Stomach smooth muscle (tissue), 2 donors: Measurements from ENCODE around the gene TUBGCP2.
A peak's percentile ranks its signal among the peaks of the same experiment; 100 is the strongest.

Experiments
- H3K27ac ChIP-seq: one replicate; pipeline ENCODE4 v1.7.0; 2013; ENCODE audit warnings: mild to moderate bottlenecking, low read length, inconsistent platforms
- H3K27me3 ChIP-seq, 2 donors: one replicate each; pipeline ENCODE4 v1.7.0; 2013; ENCODE audit warnings: low read length in 2 of 2; ENCODE audit not compliant: insufficient read depth in 2 of 2, control insufficient read depth in 1 of 2
- H3K36me3 ChIP-seq, 2 donors: one replicate each; pipeline ENCODE4 v1.7.0; 2013; ENCODE audit warnings: low read length in 2 of 2; ENCODE audit not compliant: control insufficient read depth in 2 of 2, insufficient read depth in 2 of 2
- H3K4me1 ChIP-seq: one replicate; pipeline ENCODE4 v1.7.0; 2013; ENCODE audit warnings: low read length; ENCODE audit not compliant: control insufficient read depth, insufficient read depth
- H3K4me3 ChIP-seq, 2 donors: one replicate each; pipeline ENCODE4 v1.7.0; 2013; ENCODE audit warnings: low read length in 2 of 2
- H3K9ac ChIP-seq, 2 donors: one replicate each; pipeline ENCODE4 v1.7.0; 2013; ENCODE audit warnings: low read length in 2 of 2, mild to moderate bottlenecking in 1 of 2
- H3K9me3 ChIP-seq, 2 donors: one replicate each; pipeline ENCODE4 v1.7.0; 2013; ENCODE audit warnings: low read length in 2 of 2; ENCODE audit not compliant: control insufficient read depth in 2 of 2
- donor health status: healthy.
- donor health status: Pancreatic carcinoma.

The TUBGCP2 gene

DNA sequence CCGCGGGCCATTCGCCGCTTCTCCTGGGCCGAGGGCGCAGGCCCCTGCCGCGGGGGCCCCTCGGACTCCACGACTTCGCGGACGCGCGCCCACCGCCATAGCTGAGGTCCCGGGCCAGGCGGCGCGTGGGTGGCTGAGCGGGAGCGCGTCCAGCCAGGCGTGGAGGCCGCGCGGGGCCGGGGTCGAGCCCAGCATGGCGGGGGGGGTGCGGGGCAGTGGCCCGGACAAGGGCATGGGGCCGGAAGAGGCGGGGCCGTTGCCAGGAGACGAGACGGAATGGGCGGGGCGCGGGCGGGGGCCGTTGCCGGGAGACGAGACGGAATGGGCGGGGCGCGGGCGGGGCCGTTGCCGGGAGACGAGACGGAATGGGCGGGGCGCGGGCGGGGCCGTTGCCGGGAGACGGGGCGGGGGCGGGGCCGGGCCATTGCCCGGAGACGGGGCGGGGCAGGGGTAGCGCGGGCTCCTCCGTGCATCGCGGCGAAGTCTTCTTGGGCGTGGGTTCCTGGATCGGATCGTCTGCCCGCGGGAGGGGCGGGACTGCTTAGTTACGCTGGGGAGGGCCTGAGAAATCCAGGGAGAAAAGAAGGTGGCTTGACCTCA, 46.8 kb downstream of the TUBGCP2 start:
- H3K27ac ChIP-seq = peak overlapping the region; percentile 55
- H3K36me3 ChIP-seq = no peaks in the 10 kb centered on the region
- peak overlapping the region in 1 of 2 donors; percentile 11 for H3K9ac ChIP-seq
- no peaks in the 10 kb centered on the region for H3K27me3 ChIP-seq
- no peaks in the 10 kb centered on the region for H3K9me3 ChIP-seq
- peaks cover 31% of the 10 kb centered on the region for H3K4me1 ChIP-seq
- H3K4me3 ChIP-seq = peak overlapping the region; percentile 65 to 75

DNA sequence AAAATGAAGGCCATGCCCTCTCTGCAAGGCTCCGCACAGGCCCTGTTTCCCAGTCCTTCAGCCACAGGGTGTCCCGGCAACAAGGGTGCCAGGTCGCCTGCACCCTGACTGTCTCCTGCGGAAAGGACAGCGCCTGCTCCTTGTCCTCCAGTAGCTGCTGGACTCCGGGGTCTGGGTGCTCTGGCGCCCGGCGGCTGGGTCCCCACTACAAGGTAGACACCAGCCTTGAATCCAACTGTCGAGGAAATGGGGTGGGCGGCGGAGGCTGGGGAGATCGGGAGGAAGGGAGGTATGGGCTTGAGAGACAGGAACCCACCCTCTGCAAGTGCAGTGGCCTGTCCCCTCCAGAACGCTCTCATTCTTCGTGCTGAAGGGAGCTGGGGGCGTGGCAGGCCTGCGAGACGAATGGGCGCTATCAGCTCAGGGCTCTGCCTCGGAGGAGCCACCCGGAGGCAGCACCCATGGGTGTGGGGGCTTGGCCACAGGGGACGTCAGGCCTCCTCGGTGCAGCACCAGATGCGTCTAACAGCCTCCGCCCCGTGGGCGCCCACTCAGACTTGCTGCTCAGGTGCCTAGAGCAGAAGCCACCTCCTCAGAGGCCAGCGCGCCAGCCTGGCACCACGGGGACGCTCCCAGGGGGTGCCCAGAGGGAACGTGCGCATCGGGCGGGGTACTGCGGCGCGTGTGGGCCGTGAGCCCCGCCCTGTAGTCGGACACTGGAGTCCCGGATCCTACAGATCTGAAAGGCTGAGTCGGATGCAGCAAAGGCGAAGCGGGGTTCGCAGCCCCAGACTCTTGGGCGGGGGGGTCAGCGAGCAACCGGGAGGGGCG, 47.6 kb downstream of the TUBGCP2 start:
- H3K27me3 ChIP-seq = no peaks in the 10 kb centered on the region
- peak overlapping the region; percentile 55 for H3K27ac ChIP-seq
- no peaks in the 10 kb centered on the region for H3K9me3 ChIP-seq
- no peaks in the 10 kb centered on the region for H3K36me3 ChIP-seq
- H3K4me3 ChIP-seq = peak overlapping the region; percentile 65 to 75
- H3K9ac ChIP-seq = peak overlapping the region; percentile 11 to 58
- peaks cover 31% of the 10 kb centered on the region for H3K4me1 ChIP-seq

DNA sequence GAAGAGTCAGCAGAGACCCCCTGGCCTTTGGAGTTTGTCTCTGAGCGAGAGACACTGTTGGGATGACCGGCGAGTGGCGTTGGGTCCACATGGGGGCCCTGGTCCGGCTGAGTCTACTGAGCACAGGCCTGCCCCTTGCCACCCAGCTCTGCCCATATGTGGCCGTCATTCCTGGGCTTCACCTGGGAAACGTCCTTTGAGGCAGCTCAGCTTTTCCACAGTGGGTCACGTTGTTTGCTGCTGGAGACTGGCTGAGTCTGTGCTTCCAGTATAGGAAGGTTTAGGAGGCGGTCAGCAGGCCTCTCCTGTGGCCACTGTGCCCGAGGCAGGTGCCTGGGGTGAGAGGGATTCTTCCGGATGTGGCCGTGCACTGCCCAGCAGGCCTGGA, 49.1 kb downstream of the TUBGCP2 start:
- no peaks in the 10 kb centered on the region for H3K27me3 ChIP-seq
- H3K4me1 ChIP-seq = peaks cover 29% of the 10 kb centered on the region
- H3K4me3 ChIP-seq = no peak overlapping the region
- H3K9ac ChIP-seq = no peak overlapping the region
- H3K36me3 ChIP-seq = no peaks in the 10 kb centered on the region
- no peaks in the 10 kb centered on the region for H3K9me3 ChIP-seq
- no peak overlapping the region for H3K27ac ChIP-seq

DNA sequence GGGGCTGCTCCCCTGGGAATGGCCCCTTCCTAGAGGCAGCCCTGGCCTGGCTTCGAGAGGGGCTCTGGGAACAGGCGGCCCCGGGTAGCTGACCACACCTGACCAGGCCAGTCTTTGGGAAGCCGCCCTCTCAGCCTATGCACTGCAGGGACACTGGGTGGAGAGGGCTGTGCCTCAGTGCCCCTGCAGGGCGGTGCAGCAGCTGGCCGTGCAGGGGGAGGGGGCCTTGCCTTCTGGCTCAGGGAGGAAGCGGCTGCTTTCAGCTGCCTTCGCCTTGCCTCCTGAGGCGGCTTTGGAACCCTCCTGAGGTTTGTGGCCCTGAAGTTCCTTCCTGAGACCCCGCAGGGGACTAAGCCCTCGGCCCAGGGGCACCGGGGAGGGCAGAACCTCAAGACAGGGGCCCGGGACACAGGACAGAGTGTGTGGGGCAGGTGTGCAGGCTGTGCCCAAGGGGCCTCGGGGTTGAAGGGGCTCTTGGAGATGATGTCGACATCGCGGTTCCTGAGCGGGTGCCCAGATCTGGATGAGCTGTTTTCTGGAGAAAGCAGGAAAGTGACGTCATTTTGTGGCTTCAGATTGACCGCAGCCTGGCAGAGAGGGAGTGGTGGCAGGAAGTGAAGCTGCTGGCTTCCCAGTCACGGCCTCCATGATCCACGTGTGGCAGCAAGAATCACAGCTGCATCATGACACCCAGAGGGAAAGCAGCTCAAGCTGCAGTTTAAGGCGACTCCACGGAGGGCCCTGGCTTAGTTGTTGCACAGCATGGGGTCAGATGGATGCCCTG, 49.7 kb downstream of the TUBGCP2 start:
- peaks cover 29% of the 10 kb centered on the region for H3K4me1 ChIP-seq
- no peak overlapping the region for H3K4me3 ChIP-seq

DNA sequence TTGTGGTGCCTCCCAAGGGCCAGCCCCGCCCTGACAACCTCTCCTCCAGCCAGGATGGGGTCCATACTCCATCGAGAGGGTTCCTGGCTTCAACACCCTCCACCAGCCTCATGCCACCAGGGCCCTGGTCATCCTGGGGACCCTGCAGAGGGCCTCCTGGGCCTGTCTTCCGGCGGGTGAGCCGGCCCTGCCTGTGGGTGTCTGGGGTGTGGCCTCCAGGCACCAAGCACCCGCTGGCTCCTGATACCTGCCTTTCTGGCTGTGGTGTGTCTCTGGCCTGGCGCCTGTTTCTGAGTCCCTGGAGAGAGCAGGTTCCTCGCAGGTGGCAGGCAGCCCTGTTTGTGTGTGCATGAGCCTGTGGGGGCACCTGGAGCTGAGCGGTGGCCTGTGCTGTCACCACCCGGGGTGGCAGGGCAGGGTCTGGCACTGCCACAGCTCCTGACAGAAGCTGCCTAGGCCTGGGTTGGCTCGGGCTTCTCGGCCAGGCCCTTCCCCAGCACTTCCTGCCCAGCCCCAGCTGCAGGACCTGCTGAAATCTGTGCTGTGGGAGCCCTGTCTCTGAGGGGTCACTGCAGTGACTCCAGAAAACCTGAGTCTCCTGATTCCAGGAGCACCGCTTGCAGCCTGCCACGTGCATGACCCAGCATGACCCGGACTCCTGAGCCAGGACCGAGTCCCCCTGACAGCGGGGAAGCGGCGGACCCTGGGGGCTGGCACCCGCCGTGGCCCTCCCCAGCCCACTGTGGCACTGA, 50.4 kb downstream of the TUBGCP2 start:
- H3K27ac ChIP-seq = no peak overlapping the region
- no peaks in the 10 kb centered on the region for H3K36me3 ChIP-seq
- no peaks in the 10 kb centered on the region for H3K27me3 ChIP-seq
- H3K4me1 ChIP-seq = peaks cover 29% of the 10 kb centered on the region
- no peak overlapping the region for H3K4me3 ChIP-seq
- H3K9ac ChIP-seq = no peak overlapping the region
- no peaks in the 10 kb centered on the region for H3K9me3 ChIP-seq

More for the DNA sequence above, 49.7 kb downstream of the TUBGCP2 start:
- Histone ChIP-seq H3K27ac (no peak overlapping the region), H3K36me3 (no peaks in the 10 kb centered on the region), H3K9ac (no peak overlapping the region), H3K27me3 (no peaks in the 10 kb centered on the region), H3K9me3 (no peaks in the 10 kb centered on the region)

DNA sequence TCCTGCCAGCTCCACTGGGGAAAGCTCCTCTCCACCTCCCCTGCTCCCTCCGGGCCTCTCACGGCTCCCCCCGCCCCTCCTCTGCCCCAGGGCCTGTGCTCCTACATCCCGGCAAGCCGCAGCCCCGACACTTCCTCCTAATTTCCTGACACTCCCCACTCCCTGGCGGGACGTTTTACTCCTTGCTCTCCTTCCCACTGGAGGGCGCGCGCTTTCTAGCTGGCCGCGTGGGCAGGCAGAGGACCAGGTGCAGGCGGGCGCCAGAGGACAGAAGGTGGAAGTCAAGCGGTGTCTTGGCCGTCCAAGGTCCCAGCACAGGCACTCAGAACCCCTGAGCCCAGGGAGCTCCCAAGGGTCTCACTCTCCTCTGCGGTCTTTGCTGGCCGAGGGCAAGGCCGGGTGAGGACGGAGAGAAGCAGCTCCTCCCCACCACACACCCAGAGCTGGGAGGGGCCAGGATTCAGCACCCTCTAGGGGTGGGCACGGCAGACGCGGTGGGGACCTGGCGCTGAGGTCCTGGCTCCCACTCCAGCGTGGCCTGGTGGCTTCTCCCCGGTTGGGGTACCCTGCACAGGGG, 51.1 kb downstream of the TUBGCP2 start:
- Histone ChIP-seq H3K9ac (no peak overlapping the region), H3K4me3 (peak overlapping the region; percentile 8 to 40), H3K9me3 (no peaks in the 10 kb centered on the region), H3K36me3 (no peaks in the 10 kb centered on the region), H3K27me3 (no peaks in the 10 kb centered on the region), H3K4me1 (peaks cover 27% of the 10 kb centered on the region), H3K27ac (no peak overlapping the region)

DNA sequence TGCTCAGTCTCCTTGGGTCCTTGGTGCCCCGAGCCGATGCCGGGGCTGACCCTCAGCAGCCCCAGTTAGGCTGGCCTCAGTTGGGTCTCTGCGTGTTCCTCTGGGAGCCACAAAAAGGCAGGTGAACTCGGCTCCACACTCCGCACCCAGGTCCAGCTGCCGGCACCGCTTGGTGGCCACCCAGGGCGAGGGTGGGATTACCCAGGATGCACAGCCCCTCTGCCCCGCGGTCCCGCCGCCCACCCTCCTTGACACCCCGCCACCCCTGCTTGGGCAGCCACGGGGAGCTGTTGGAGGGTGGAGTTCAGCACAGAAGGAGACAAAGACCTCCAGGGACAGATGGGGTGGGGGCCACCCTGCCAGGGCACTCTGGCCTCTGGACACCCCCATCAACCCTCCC, 53.3 kb downstream of the TUBGCP2 start:
- Histone ChIP-seq H3K4me3 (no peak overlapping the region), H3K9me3 (no peaks in the 10 kb centered on the region), H3K9ac (no peak overlapping the region), H3K36me3 (no peaks in the 10 kb centered on the region), H3K27ac (no peak overlapping the region), H3K27me3 (peaks cover 0 to 3% of the 10 kb centered on the region in 2 donors), H3K4me1 (peaks cover 14% of the 10 kb centered on the region)

DNA sequence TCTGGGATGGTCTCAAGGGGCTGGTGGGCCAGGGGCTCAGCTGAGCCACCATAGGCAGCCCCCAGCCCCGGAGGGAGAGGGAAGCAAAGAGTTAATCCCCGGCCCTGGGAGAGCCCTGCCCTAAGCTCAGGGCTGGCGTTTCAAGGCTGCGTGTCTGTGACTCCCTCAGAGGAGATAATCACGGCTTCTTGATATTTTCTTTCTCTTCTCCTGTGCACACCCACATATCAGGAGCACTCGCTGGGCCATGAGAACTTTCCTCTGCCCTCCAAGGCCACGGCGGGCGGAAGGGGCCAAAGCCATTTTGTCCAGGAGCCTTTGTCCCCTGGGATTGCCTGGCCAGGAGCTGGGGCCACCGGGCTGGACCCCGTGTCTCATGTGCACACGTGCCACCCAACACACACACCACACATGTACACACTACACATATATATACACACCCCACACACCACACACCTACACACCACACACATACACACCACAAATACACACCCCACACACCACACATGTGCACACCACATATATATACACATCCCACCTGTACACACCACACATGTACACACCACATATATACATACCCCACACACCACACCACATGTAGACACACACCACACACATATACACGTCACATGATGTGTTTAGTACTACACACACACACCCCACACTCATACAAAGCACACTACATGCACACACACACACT, 54.1 kb downstream of the TUBGCP2 start:
- H3K27ac ChIP-seq = no peak overlapping the region
- H3K27me3 ChIP-seq = peaks cover 4 to 6% of the 10 kb centered on the region in 2 donors
- peaks cover 10% of the 10 kb centered on the region for H3K4me1 ChIP-seq
- H3K4me3 ChIP-seq = no peak overlapping the region
- H3K36me3 ChIP-seq = no peaks in the 10 kb centered on the region
- H3K9ac ChIP-seq = no peak overlapping the region
- H3K9me3 ChIP-seq = no peaks in the 10 kb centered on the region

DNA sequence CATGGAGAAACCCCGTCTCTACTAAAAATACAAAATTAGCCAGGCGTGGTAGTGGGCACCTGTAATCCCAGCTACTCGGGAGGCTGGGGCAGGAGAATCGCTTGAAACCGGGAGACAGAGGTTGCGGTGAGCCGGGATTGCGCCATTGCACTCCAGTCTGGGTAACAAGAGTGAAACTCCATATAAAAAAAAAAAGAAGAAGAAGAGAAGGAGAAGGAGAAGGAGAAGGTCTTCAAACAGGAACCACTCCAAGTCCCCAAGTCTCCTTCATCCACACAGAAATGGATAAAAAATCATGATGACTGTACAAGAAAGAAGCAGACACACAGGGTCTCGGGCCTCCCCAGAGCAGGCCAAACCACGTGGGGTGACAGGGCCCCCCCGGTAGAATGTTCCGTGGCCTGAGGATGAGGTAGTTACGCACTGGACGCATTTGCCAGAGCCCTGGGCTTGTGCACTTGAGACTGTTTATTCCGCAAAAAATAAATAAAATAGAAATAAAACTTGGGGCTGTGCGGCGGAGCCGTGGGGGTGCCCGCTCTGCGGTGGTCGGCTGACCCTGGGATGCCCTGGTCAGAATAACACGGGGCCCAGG, 55.2 kb downstream of the TUBGCP2 start:
- no peak overlapping the region for H3K27ac ChIP-seq
- H3K9ac ChIP-seq = no peak overlapping the region
- H3K4me1 ChIP-seq = peaks cover 5% of the 10 kb centered on the region
- no peaks in the 10 kb centered on the region for H3K9me3 ChIP-seq
- peaks cover 7 to 12% of the 10 kb centered on the region in 2 donors for H3K27me3 ChIP-seq
- H3K4me3 ChIP-seq = no peak overlapping the region
- H3K36me3 ChIP-seq = no peaks in the 10 kb centered on the region
